Measurements from ENCODE around the gene TOMM34. TPM values are rescaled to one million over a fixed set of nuclear protein-coding genes. Genes with fewer than 3 reads are reported as not detected.

TOMM34 gene
- total and polyA plus RNA-seq, 2 of the 13 experiments (the other 11 are each of a cell fraction or from before 2014, with no cell fraction given), result 36.2 to 52.0 TPM

DNA sequence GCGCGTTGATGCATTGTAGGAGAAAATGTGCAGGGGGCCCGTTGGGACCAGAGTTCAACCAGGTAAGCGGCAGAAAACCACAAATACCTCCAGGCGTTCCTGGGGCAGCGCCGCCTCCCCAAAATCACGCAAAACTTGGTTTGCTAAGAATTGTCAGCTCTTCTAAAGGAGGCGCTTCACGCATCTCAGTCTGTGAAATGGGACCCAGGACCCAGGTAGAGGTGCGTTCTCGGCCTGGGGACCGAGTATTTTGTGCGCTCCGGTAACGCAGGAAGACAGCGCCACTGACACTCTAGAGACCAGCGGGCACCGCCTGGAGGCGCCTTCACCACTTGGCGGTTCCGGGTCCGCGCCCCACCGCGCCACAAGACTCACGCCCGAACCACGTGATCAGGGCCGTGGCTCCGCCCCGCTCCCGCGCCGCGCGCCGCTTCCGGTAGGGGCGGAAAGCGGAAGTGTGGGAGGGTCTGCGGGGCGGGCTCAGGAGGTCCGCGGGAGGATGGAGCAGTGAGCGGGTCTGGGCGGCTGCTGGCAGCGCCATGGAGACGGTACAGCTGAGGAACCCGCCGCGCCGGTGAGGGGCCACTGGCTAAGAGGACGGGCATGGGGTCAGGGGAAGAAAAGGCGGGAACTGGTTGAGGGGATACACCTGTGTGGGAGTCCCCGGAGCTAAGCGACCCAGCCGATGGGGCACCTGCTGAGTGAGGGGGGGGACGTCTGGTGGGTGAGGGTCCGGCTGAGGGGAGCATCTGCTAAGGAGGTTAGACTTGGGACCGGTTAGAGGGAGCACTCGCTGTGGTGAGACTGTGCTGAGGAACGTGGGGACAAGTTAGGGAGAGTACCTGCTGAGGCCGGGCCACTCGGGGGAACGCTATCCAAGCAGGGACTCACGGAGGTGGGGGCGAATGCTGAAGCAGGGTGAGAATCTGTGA, 6.1 kb upstream of the TOMM34 start, which contains the start of gene STK4 (continued):
- TF ChIP-seq, protein P1, sequence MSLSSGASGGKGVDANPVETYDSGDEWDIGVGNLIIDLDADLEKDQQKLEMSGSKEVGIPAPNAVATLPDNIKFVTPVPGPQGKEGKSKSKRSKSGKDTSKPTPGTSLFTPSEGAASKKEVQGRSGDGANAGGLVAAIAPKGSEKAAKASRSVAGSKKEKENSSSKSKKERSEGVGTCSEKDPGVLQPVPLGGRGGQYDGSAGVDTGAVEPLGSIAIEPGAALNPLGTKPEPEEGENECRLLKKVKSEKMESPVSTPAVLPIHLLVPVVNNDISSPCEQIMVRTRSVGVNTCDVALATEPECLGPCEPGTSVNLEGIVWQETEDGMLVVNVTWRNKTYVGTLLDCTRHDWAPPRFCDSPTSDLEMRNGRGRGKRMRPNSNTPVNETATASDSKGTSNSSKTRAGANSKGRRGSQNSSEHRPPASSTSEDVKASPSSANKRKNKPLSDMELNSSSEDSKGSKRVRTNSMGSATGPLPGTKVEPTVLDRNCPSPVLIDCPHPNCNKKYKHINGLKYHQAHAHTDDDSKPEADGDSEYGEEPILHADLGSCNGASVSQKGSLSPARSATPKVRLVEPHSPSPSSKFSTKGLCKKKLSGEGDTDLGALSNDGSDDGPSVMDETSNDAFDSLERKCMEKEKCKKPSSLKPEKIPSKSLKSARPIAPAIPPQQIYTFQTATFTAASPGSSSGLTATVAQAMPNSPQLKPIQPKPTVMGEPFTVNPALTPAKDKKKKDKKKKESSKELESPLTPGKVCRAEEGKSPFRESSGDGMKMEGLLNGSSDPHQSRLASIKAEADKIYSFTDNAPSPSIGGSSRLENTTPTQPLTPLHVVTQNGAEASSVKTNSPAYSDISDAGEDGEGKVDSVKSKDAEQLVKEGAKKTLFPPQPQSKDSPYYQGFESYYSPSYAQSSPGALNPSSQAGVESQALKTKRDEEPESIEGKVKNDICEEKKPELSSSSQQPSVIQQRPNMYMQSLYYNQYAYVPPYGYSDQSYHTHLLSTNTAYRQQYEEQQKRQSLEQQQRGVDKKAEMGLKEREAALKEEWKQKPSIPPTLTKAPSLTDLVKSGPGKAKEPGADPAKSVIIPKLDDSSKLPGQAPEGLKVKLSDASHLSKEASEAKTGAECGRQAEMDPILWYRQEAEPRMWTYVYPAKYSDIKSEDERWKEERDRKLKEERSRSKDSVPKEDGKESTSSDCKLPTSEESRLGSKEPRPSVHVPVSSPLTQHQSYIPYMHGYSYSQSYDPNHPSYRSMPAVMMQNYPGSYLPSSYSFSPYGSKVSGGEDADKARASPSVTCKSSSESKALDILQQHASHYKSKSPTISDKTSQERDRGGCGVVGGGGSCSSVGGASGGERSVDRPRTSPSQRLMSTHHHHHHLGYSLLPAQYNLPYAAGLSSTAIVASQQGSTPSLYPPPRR (CRISPR knock-in tag; IDR thresholded peaks at IDR 0.05; ENCODE audit: borderline replicate concordance), result peak; percentile 83
- TF ChIP-seq, protein P2, sequence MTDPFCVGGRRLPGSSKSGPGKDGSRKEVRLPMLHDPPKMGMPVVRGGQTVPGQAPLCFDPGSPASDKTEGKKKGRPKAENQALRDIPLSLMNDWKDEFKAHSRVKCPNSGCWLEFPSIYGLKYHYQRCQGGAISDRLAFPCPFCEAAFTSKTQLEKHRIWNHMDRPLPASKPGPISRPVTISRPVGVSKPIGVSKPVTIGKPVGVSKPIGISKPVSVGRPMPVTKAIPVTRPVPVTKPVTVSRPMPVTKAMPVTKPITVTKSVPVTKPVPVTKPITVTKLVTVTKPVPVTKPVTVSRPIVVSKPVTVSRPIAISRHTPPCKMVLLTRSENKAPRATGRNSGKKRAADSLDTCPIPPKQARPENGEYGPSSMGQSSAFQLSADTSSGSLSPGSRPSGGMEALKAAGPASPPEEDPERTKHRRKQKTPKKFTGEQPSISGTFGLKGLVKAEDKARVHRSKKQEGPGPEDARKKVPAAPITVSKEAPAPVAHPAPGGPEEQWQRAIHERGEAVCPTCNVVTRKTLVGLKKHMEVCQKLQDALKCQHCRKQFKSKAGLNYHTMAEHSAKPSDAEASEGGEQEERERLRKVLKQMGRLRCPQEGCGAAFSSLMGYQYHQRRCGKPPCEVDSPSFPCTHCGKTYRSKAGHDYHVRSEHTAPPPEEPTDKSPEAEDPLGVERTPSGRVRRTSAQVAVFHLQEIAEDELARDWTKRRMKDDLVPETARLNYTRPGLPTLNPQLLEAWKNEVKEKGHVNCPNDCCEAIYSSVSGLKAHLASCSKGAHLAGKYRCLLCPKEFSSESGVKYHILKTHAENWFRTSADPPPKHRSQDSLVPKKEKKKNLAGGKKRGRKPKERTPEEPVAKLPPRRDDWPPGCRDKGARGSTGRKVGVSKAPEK (CRISPR knock-in tag; IDR thresholded peaks at IDR 0.05; ENCODE audit: borderline replicate concordance), result 0 out of 2 replicates have a peak, but pooled peaks have one; percentile 58
- TF ChIP-seq NR2C2 (CRISPR knock-in tag; IDR thresholded peaks at IDR 0.05; ENCODE audit: borderline replicate concordance), result peak; percentile 80
- peak; percentile 58 for TF ChIP-seq ZNF143 (CRISPR knock-in tag; IDR thresholded peaks at IDR 0.05)
- TF ChIP-seq YY1 (IDR thresholded peaks at IDR 0.05; ENCODE audit: insufficient read depth, insufficient replicate concordance, low read depth, low read length), result peak; percentile 85
- peak; percentile 95 for TF ChIP-seq KDM5B (CRISPR knock-in tag; IDR thresholded peaks at IDR 0.05; ENCODE audit: borderline replicate concordance)
- 0 out of 2 replicates have a peak, but pooled peaks have one; percentile 37 for TF ChIP-seq HNRNPL (IDR thresholded peaks at IDR 0.05; ENCODE audit: low read depth, low read length)
- TF ChIP-seq REXO4 (CRISPR knock-in tag; IDR thresholded peaks at IDR 0.05; ENCODE audit: borderline replicate concordance), result peak; percentile 80; the same call in 1 of the 2 replicates
- peak; percentile 44; the same call in 1 of the 2 replicates for TF ChIP-seq NCOA2 (CRISPR knock-in tag; IDR thresholded peaks at IDR 0.05)
- TF ChIP-seq RNF2 (conservative IDR thresholded peaks at IDR 0.05; ENCODE audit: low read depth), result peak; percentile 78
- TF ChIP-seq, protein P3, sequence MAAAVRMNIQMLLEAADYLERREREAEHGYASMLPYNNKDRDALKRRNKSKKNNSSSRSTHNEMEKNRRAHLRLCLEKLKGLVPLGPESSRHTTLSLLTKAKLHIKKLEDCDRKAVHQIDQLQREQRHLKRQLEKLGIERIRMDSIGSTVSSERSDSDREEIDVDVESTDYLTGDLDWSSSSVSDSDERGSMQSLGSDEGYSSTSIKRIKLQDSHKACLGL (CRISPR knock-in tag; IDR thresholded peaks at IDR 0.05), result peak; percentile 98
- TF ChIP-seq ZBTB7B (CRISPR knock-in tag; IDR thresholded peaks at IDR 0.05), result peak; percentile 58; the same call in 1 of the 2 replicates
- TF ChIP-seq, protein P4, sequence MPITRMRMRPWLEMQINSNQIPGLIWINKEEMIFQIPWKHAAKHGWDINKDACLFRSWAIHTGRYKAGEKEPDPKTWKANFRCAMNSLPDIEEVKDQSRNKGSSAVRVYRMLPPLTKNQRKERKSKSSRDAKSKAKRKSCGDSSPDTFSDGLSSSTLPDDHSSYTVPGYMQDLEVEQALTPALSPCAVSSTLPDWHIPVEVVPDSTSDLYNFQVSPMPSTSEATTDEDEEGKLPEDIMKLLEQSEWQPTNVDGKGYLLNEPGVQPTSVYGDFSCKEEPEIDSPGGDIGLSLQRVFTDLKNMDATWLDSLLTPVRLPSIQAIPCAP (CRISPR knock-in tag; IDR thresholded peaks at IDR 0.05; ENCODE audit: low read depth), result peak; percentile 80; the same call in 1 of the 2 replicates
- peak; percentile 73; the same call in 1 of the 2 replicates for TF ChIP-seq SMAD9 (CRISPR knock-in tag; IDR thresholded peaks at IDR 0.05)
- TF ChIP-seq ZKSCAN8 (CRISPR knock-in tag; IDR thresholded peaks at IDR 0.05; ENCODE audit: borderline replicate concordance), result peak; percentile 94
- no peak for TF ChIP-seq POLR2AphosphoS2 (IDR thresholded peaks at IDR 0.05; ENCODE audit: low read depth, low read length)
- peak; percentile 96 for TF ChIP-seq ZNF724P (CRISPR knock-in tag; IDR thresholded peaks at IDR 0.05; ENCODE audit: borderline replicate concordance)
- TF ChIP-seq YEATS4 (CRISPR knock-in tag; IDR thresholded peaks at IDR 0.05; ENCODE audit: borderline replicate concordance), result peak; percentile 97
